NCI-H510A (cell line): ENCODE results near the gene PGLYRP2.
"Not testable (repeated sequence)": the region's sequence is repeated elsewhere in the genome, so short reads cannot be mapped to it uniquely, and the experiment has no call there.

ENCODE experiments used
- DNase-seq: peaks from one replicate; lab custom pipeline; 2025; lab: John Stamatoyannopoulos, UW

The PGLYRP2 gene

DNA sequence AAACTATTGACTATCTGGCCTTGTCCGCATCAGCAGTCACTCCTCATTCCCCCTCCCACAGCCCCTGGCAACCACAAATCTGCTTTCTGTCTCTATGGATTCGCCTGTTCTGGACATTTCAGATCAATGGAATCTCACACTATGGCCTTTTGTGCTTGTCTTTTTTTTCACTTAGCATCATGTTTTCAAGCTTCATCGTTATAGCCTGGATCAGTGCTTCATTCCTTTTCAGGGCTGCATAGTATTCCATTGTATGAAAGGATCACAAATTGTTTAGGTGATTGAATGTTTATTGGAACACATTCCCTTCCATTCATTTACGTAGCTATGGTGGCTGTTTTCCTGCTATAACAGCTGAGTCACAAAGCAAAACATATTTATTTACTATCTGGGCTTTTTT lies 7.7 kb upstream of the PGLYRP2 start:
- DNase-seq, result no peak

- DNase-seq, result not testable (repeated sequence)
Observed at GRCh38 chr19:15485768-15486167, 6.5 kb upstream of the PGLYRP2 start.

GRCh38 chr19:15480996-15481395 lies 1.7 kb upstream of the PGLYRP2 start:
- not testable (repeated sequence) for DNase-seq

- no peak for DNase-seq
Observed at GRCh38 chr19:15476325-15476724, 3.0 kb downstream of the PGLYRP2 start.

- no peak for DNase-seq
Observed at GRCh38 chr19:15475611-15476010, 3.7 kb downstream of the PGLYRP2 start.

DNA sequence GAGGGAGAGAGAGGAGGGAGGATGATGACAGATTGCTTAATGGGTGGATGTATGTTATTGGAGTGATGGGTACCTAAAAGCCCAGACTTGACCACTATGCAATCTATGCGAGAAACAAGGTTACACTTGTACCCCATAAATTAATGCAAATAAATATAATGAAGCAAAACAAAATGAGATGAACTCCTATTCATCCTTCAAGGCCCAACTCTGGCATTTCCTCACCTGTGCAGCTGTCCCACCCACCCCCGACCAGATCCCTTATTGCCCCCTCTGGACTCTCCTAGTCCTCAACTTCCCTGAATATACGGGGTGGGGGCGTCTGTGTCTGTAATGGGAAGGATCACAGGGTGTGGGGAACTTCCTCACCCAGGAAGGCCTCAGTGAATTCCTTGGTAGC lies 4.1 kb downstream of the PGLYRP2 start:
- no peak for DNase-seq

- not testable (repeated sequence) for DNase-seq
Observed at GRCh38 chr19:15473821-15474220, 5.5 kb downstream of the PGLYRP2 start.

- no peak for DNase-seq
Observed at GRCh38 chr19:15471639-15472101, 7.6 kb downstream of the PGLYRP2 start.

- DNase-seq, result no peak
Observed at GRCh38 chr19:15469513-15470297, 9.6 kb downstream of the PGLYRP2 start.

GRCh38 chr19:15468675-15469512 lies 10.4 kb downstream of the PGLYRP2 start:
- DNase-seq, result no peak

- DNase-seq, result no peak
Observed at GRCh38 chr19:15467734-15468214, 11.5 kb downstream of the PGLYRP2 start.

DNA sequence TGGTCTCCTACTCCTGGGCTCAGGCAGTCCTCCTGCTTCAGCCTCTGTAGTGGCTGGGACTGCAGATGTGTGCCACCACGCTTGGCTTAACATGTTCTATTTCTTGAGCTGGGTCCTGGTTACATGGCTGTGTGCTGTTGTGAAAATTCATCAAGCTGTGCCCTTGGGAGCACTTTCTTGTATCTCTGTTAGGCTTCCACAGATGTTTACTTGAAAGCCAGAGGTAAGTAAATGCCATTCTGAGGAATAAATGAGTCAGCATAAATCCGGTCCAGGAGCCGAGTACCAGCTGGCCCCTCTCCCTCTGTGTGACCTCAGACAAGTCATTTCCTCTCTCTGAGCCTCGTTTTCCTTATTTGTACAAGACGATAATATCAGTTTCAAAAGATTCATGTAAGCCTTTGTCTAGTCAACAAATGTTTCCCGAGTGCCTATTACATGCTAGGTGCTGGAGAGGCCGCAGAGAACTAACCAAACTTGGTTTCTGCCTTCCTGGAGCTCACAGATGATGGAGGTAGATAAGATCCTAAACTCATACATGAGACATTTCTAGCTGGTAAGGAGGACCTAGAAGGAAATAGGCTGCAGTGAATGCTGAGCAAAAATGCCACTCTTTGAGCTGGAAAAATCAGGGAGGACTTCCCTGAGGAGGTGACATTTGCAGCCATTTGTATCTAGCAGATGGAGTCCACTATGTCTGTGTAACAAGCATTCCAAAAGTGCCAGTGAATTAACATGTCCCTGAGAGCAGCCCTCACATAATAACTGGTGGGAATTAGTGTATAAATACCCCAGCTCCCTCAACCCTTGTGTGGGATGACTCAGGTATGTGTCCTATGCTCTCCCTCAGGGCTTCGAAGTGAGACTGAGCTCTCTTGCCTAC lies 12.2 kb downstream of the PGLYRP2 start:
- DNase-seq, result no peak

GRCh38 chr19:15464394-15465385 lies 14.6 kb downstream of the PGLYRP2 start, which contains the start of gene RASAL3:
RASAL3 (minus strand) TSS chr19:15464544; CDS start chr19:15464358, 186 bp downstream.
- no peak for DNase-seq

GRCh38 chr19:15463861-15464371 lies 15.4 kb downstream of the PGLYRP2 start:
- DNase-seq, result no peak

- no peak for DNase-seq
Observed at GRCh38 chr19:15461694-15462093, 17.6 kb downstream of the PGLYRP2 start.

DNA sequence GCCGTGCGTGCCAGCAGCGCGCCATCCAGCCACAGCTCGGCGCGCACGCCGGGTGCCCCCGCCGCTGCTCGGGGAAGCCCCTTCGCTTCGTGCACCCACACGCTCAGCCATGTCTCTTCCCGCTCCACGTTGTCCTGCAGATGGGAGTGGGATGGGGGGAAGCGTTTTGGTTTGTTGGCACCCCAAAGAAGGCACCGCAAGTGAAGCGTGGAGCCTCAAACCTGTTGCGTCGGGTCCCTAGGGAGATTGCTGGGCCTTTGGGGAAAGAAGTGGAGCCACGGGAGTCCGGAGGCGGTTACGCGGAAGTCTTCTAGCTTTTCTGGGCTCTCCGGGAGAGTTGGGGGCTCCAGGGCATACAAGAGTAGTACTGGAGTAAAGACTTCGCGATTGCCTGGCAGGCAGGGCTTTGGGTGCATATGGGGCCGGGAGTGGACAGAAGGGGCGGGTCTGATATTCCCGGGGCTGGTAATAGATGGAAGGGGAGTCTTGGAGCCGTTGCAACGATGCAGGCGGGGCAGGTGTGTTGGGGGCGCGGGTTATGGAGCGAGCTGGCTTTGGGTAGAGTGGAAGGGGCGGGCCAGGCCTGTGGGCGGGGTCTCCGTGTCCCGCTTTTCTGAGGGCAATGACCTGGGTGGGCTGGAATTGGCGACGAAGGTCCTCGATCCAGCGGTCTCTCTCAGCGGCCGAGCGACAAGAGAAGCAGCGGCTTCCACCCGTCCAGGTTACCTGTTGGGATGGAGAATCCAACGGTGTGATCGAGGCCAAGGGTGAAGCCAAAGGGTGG lies 21.4 kb downstream of the PGLYRP2 start:
- DNase-seq, result no peak

GRCh38 chr19:15456871-15457700 lies 22.2 kb downstream of the PGLYRP2 start:
- DNase-seq, result no peak

GRCh38 chr19:15456441-15456840 lies 22.9 kb downstream of the PGLYRP2 start:
- DNase-seq, result no peak

DNA sequence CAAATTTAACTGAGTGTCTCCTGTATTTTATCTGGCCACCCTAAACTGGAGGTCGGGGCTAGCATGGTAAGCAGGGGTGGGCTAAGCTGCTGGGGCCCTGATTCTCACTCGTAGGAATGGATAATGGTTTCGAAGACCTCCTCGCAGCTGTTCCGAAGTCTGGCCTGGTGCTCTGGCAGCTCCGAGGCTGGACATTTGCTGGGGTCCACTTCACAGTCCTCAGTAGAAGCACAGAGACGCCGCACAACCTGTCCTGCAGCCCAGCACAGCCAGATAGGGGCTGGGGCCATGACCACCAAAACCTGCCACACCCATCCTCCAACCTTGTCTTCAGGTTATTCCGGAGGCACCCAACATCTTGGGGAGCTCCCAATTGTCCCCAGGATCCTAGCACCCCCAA lies 23.3 kb downstream of the PGLYRP2 start:
- DNase-seq, result no peak
